H54 (cell line): ENCODE data around the gene ATP5F1E.

Experiments used
- DNase-seq: peaks from one replicate; pipeline ENCODE4 v3.0.0; 2011; ENCODE audit warnings: low spot score, mixed read lengths; ENCODE audit not compliant: insufficient read length
- FAIRE-seq: peaks from 3 replicates; lab custom pipeline; 2011; peaks lifted over from hg19 to GRCh38; lab: Jason Lieb, UNC
- POLR2A ChIP-seq: IDR thresholded peaks from 2 replicates; pipeline ENCODE4 v1.6.1; 2011; ENCODE audit warnings: low read depth, mild to moderate bottlenecking, low read length

ATP5F1E gene

DNA sequence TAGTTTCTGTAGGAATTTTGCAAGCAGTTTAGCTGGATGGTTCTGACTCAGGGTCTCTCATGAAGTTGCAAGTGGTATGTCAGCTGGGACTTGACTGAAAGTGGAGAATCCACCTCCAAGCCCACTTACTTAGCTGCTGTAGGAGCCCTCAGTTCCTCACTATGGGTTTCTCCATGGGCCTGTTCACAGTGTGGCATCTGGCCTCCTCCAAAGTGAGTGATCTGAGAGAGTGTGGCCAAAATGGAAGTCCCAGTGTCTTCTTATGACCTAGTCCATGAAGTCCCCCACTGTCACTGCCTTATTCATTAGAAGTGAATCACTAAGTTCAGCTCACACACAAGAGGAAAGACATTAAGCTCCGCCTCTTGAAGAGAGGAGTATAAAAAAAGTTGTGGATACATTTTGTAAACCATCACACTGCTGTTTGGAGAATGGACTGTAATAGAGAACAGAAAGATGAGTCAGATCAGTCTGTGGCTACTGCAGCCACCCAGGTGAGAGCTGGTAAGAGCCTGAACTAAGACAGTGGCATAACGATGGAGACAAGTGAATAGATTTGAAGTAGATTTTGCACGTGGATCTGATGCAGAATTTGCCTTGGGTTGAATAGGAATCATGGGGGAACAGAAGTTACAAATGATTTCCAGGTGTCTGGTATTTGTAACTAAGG is 55.9 kb downstream of the ATP5F1E start:
- no peak for TF ChIP-seq POLR2A
- DNase-seq (no peak), FAIRE-seq (no peak)
